K562 (cell line): ENCODE measurements around the gene SMG9. TPM values are rescaled to one million over a fixed set of nuclear protein-coding genes. Genes with fewer than 3 reads are reported as not detected.

Experiments used
- BCL6 ChIP-seq: fragments of 250-450 bp; sonication (Bioruptor Pico); IDR thresholded peaks from 2 replicates; pipeline ENCODE4 v1.4.0; 2020
- BHLHE40 ChIP-seq: IDR thresholded peaks from 2 replicates; pipeline ENCODE4 v1.6.1; 2011; ENCODE audit warnings: low read length, improper control_type of control experiment
- CCAR2 ChIP-seq: fragments of 200-400 bp; formaldehyde crosslinking; IDR thresholded peaks from 2 replicates; pipeline ENCODE4 v1.6.1; 2017; ENCODE audit warnings: mild to moderate bottlenecking, low read depth, low read length
- DPF2 ChIP-seq: fragments of 450-650 bp; IDR thresholded peaks from 2 replicates; pipeline ENCODE4 v1.6.1; 2016
- EGR1 ChIP-seq: fragments of 450-650 bp; conservative IDR thresholded peaks from 2 replicates; pipeline ENCODE4 v1.6.1; 2017; ENCODE audit warnings: mild to moderate bottlenecking
- FOXA3 ChIP-seq, 2 experiments: fragments of 450-650 bp in 1 of 2; sonication (generic) in 1 of 2; formaldehyde crosslinking; IDR thresholded peaks in 1 of 2; conservative IDR thresholded peaks in 1 of 2; 2 replicates each; pipeline versions ENCODE4 v1.4.0 to v1.8.0; 2020 to 2022; ENCODE audit warnings: mild to moderate bottlenecking in 2 of 2, missing genetic modification reagents in 1 of 2
- HMG20A ChIP-seq: fragments of 450-650 bp; formaldehyde crosslinking; conservative IDR thresholded peaks from 2 replicates; pipeline ENCODE4 v1.4.0; 2020; ENCODE audit warnings: mild to moderate bottlenecking, mixed read lengths
- HMGN3 ChIP-seq: IDR thresholded peaks from 2 replicates; pipeline ENCODE4 v1.6.1; 2011; ENCODE audit warnings: borderline replicate concordance, low read depth, mild to moderate bottlenecking, mixed read lengths, low read length; ENCODE audit not compliant: insufficient read length; ENCODE audit errors: extremely low read depth
- HNRNPK ChIP-seq: fragments of 200-400 bp; formaldehyde crosslinking; IDR thresholded peaks from one replicate; pipeline ENCODE4 v1.6.1; 2018; ENCODE audit warnings: mild to moderate bottlenecking, low read depth, low read length; ENCODE audit not compliant: poor library complexity, severe bottlenecking
- HNRNPLL ChIP-seq: fragments of 200-400 bp; formaldehyde crosslinking; IDR thresholded peaks from 2 replicates; pipeline ENCODE4 v1.6.1; 2017; ENCODE audit warnings: low read length, low read depth, mild to moderate bottlenecking; ENCODE audit not compliant: poor library complexity, severe bottlenecking
- NCOA4 ChIP-seq: fragments of 450-650 bp; IDR thresholded peaks from 2 replicates; pipeline ENCODE4 v1.6.1; 2018; ENCODE audit warnings: mild to moderate bottlenecking; ENCODE audit not compliant: partially characterized antibody
- NEUROD1 ChIP-seq: fragments of 150-350 bp; IDR thresholded peaks from 2 replicates; pipeline ENCODE4 v1.6.1; 2014; ENCODE audit warnings: borderline replicate concordance, low read length, low read depth; ENCODE audit not compliant: partially characterized antibody
- NFIC ChIP-seq: fragments of 450-650 bp; IDR thresholded peaks from 2 replicates; pipeline ENCODE4 v1.6.1; 2017; ENCODE audit warnings: mild to moderate bottlenecking, inconsistent platforms
- NR1H2 ChIP-seq: sonication (generic); formaldehyde crosslinking; IDR thresholded peaks from 2 replicates; pipeline ENCODE4 v1.4.0; 2020; ENCODE audit warnings: mild to moderate bottlenecking, missing genetic modification reagents
- PHB2 ChIP-seq: fragments of 450-650 bp; IDR thresholded peaks from 2 replicates; pipeline ENCODE4 v1.6.1; 2017; ENCODE audit warnings: low read depth
- RUNX1 ChIP-seq: sonication (generic); IDR thresholded peaks from 2 replicates; pipeline ENCODE4 v1.6.1; 2016; ENCODE audit warnings: antibody characterized with exemption, low read depth
- SP1 ChIP-seq: sonication (generic); formaldehyde crosslinking; IDR thresholded peaks from 2 replicates; pipeline ENCODE4 v1.8.1; 2022; ENCODE audit warnings: mild to moderate bottlenecking, missing genetic modification reagents
- ZNF584 ChIP-seq: fragments of 200-800 bp; sonication (Bioruptor generic); IDR thresholded peaks from 2 replicates; pipeline ENCODE4 v1.6.1; 2016; ENCODE audit warnings: low read depth, mild to moderate bottlenecking, missing genetic modification characterization, missing compliant biosample characterization
- polyA plus RNA-seq, 8 experiments: library from polyadenylated mRNA; depleted of rRNA in 4 of 8; stranded (reverse) in 5 of 8; unstranded in 3 of 8; fragments of >200 nt; fragmentation: Nextera tagmentation in 2 of 8; fragmentation: Illumina TruSeq in 1 of 8; extraction: Ambion mirVana in 2 of 8; extraction: Trizol in 1 of 8; gene quantifications; 2 replicates each; pipeline versions ENCODE4 v1.2.1 to v1.2.3, GENCODE V29; 2011 to 2014; ENCODE audit warnings: inconsistent platforms in 1 of 8, missing spikeins in 1 of 8
- total RNA-seq, 7 experiments: library from RNA; depleted of rRNA in 6 of 7; stranded (reverse); fragments of >200 nt in 6 of 7; fragmentation: Illumina TruSeq in 2 of 7; extraction: Trizol in 2 of 7; gene quantifications; 2 replicates each; pipeline versions ENCODE4 v1.2.1 to v1.2.3, GENCODE V29; 2011 to 2021; ENCODE audit warnings: low replicate concordance in 1 of 7
- TF ChIP-seq, protein P1 (sequence below): fragments of 450-650 bp; IDR thresholded peaks from 2 replicates; pipeline ENCODE4 v1.6.1; 2018; ENCODE audit warnings: mild to moderate bottlenecking, low read depth; ENCODE audit not compliant: partially characterized antibody
- TF ChIP-seq, protein P2 (sequence below), 2 experiments: fragments of 200-800 bp in 1 of 2; sonication (Bioruptor generic) in 1 of 2; sonication (generic) in 1 of 2; formaldehyde crosslinking in 1 of 2; IDR thresholded peaks in 1 of 2; conservative IDR thresholded peaks in 1 of 2; 2 replicates each; pipeline versions ENCODE4 v1.5.0 to v1.6.1; 2016 to 2020; ENCODE audit warnings: missing compliant biosample characterization in 1 of 2, missing genetic modification characterization in 1 of 2, missing genetic modification reagents in 1 of 2
- TF ChIP-seq, protein P3 (sequence below), 2 experiments: IDR thresholded peaks; 2 replicates each; pipeline ENCODE4 v1.6.1; 2012; ENCODE audit warnings: improper control_type of control experiment in 2 of 2, low read depth in 2 of 2, low read length in 2 of 2, borderline replicate concordance in 1 of 2

SMG9 gene
- total and polyA plus RNA-seq, 9 of the 15 experiments (the other 6 are each of a cell fraction or from before 2014, with no cell fraction given), result 1.7 to 79.7 (median 40.2) TPM

DNA sequence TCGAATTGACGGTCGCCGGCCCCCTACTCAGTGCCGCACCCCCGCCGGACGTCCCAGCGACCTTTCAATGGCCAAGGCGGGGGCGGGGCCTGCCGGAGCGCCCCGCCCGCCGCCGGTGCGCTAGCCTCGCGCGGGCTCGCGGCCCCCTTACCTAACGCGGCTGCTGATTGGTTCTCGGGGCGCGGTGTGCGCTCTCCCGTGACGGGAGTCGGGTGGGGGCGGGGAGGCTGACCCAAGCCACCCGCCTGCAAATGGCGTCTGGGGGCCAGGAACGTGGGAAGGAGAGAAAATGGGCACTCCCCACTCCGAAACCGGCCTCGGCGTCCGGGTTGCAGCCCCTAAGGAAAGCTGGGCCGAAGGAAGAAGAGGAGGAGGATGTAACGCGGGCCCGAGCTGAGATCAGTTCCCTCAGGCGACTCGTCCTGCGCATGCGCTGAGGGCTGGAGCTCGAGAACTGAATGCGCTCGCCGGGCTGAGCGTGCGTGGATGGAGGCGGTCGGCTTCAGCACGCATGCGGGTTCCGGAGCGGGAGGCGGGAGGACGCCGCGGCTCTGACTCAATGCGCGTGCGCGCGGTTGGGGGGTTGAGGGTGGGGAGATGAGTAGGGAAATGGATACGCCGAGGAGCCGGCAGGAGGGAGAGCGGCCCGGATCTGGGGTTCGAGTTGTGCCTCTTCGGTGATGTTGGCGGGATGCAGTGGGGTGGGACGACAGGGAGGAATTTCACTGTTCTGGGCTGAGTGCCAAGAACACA, at the start of gene SMG9 (continued):
- TF ChIP-seq, protein P1, sequence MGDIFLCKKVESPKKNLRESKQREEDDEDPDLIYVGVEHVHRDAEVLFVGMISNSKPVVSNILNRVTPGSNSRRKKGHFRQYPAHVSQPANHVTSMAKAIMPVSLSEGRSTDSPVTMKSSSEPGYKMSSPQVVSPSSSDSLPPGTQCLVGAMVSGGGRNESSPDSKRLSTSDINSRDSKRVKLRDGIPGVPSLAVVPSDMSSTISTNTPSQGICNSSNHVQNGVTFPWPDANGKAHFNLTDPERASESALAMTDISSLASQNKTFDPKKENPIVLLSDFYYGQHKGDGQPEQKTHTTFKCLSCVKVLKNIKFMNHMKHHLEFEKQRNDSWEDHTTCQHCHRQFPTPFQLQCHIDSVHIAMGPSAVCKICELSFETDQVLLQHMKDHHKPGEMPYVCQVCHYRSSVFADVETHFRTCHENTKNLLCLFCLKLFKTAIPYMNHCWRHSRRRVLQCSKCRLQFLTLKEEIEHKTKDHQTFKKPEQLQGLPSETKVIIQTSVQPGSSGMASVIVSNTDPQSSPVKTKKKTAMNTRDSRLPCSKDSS, result no peak
- TF ChIP-seq NEUROD1 (no peak), HNRNPLL (peak; percentile 61), NFIC (peak; percentile 94), NR1H2 (no peak; the same call in 1 of the 2 replicates), DPF2 (peak; percentile 78), NCOA4 (no peak), ZNF584 (CRISPR knock-in tag) (no peak), PHB2 (no peak), CCAR2 (no peak), HMG20A (CRISPR knock-in tag) (no peak), BHLHE40 (peak; percentile 91), EGR1 (peak; percentile 79), FOXA3 (CRISPR knock-in tag; conservative IDR thresholded peaks at IDR 0.05 in 1 of 2, IDR thresholded peaks at IDR 0.05 in 1 of 2) (no peak), HNRNPK (no peak), HMGN3 (peak; percentile 89), RUNX1 (no peak; the same call in 1 of the 2 replicates), SP1 (peak; percentile 24; the same call in 1 of the 2 replicates), BCL6 (CRISPR knock-in tag) (no peak)
- TF ChIP-seq, protein P2, sequence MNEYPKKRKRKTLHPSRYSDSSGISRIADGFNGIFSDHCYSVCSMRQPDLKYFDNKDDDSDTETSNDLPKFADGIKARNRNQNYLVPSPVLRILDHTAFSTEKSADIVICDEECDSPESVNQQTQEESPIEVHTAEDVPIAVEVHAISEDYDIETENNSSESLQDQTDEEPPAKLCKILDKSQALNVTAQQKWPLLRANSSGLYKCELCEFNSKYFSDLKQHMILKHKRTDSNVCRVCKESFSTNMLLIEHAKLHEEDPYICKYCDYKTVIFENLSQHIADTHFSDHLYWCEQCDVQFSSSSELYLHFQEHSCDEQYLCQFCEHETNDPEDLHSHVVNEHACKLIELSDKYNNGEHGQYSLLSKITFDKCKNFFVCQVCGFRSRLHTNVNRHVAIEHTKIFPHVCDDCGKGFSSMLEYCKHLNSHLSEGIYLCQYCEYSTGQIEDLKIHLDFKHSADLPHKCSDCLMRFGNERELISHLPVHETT (CRISPR knock-in tag; conservative IDR thresholded peaks at IDR 0.05 in 1 of 2, IDR thresholded peaks at IDR 0.05 in 1 of 2), result peak in 1 of 2 experiments; percentile 47; a peak in 1 of 4 replicates
- TF ChIP-seq, protein P3, sequence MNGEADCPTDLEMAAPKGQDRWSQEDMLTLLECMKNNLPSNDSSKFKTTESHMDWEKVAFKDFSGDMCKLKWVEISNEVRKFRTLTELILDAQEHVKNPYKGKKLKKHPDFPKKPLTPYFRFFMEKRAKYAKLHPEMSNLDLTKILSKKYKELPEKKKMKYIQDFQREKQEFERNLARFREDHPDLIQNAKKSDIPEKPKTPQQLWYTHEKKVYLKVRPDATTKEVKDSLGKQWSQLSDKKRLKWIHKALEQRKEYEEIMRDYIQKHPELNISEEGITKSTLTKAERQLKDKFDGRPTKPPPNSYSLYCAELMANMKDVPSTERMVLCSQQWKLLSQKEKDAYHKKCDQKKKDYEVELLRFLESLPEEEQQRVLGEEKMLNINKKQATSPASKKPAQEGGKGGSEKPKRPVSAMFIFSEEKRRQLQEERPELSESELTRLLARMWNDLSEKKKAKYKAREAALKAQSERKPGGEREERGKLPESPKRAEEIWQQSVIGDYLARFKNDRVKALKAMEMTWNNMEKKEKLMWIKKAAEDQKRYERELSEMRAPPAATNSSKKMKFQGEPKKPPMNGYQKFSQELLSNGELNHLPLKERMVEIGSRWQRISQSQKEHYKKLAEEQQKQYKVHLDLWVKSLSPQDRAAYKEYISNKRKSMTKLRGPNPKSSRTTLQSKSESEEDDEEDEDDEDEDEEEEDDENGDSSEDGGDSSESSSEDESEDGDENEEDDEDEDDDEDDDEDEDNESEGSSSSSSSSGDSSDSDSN (IDR thresholded peaks at IDR 0.05; ENCODE audit: borderline replicate concordance in 1 of 2, low read depth in 2 of 2, low read length in 2 of 2), result peak in 1 of 2 experiments; percentile 25; a peak in 1 of 4 replicates
